Nephron (organoid): ENCODE results near the gene B3GALT6.

Source experiments
- H3K27ac Mint-ChIP-seq, 3 experiments: 2 replicates each; pipeline ENCODE4 v1.8.0; 2020; ENCODE audit warnings: mixed read lengths in 3 of 3, mild to moderate bottlenecking in 2 of 3, moderate library complexity in 1 of 3
- H3K27me3 Mint-ChIP-seq: 2 replicates; pipeline ENCODE4 v1.8.0; 2021; ENCODE audit warnings: low read depth, mild to moderate bottlenecking, moderate library complexity, mixed read lengths
- H3K36me3 Mint-ChIP-seq: 2 replicates; pipeline ENCODE4 v1.8.0; 2020; ENCODE audit warnings: low read depth, mixed read lengths
- H3K4me1 Mint-ChIP-seq: 2 replicates; pipeline ENCODE4 v1.8.0; 2020; ENCODE audit warnings: mixed read lengths
- H3K4me3 Mint-ChIP-seq, 3 experiments: 2 replicates each; pipeline ENCODE4 v1.8.0; 2020; ENCODE audit warnings: mild to moderate bottlenecking in 3 of 3, mixed read lengths in 3 of 3, moderate library complexity in 2 of 3
- H3K9me3 Mint-ChIP-seq: 2 replicates; pipeline ENCODE4 v1.8.0; 2020; ENCODE audit warnings: mixed read lengths
- TF ChIP-seq, protein P1 (sequence below), 3 experiments: fragments of 200-600 bp; sonication (generic); IDR thresholded peaks; one replicate each; pipeline ENCODE4 v1.5.0; 2021; ENCODE audit warnings: antibody characterized with exemption in 3 of 3; ENCODE audit not compliant: unreplicated experiment in 3 of 3

B3GALT6 gene

DNA sequence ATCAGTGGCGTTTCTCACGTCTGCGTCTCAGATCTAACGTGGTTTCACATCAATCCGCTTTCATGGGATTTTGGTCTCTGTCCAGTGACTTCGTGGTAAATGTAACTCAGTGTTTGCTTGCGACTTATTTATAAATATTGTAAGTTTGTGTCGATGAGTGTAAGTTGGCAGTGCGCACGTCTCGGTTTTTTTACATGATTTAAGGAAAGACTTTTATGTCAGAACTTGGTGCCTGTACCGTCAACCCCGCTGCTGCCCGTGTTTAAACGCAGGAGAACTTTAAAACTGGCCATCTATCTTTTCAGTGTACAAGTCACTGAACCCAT, 1.5 kb downstream of the B3GALT6 start:
- peaks cover 33% of the 10 kb centered on the region for H3K4me1 Mint-ChIP-seq
- H3K27me3 Mint-ChIP-seq: peaks cover 4% of the 10 kb centered on the region
- H3K4me3 Mint-ChIP-seq: peak overlapping the region; percentile 68 to 86 (median 83)
- H3K27ac Mint-ChIP-seq: peak overlapping the region; percentile 39 to 84 (median 80)
- TF ChIP-seq, protein P1, sequence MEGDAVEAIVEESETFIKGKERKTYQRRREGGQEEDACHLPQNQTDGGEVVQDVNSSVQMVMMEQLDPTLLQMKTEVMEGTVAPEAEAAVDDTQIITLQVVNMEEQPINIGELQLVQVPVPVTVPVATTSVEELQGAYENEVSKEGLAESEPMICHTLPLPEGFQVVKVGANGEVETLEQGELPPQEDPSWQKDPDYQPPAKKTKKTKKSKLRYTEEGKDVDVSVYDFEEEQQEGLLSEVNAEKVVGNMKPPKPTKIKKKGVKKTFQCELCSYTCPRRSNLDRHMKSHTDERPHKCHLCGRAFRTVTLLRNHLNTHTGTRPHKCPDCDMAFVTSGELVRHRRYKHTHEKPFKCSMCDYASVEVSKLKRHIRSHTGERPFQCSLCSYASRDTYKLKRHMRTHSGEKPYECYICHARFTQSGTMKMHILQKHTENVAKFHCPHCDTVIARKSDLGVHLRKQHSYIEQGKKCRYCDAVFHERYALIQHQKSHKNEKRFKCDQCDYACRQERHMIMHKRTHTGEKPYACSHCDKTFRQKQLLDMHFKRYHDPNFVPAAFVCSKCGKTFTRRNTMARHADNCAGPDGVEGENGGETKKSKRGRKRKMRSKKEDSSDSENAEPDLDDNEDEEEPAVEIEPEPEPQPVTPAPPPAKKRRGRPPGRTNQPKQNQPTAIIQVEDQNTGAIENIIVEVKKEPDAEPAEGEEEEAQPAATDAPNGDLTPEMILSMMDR (IDR thresholded peaks at IDR 0.05; ENCODE audit: unreplicated experiment in 3 of 3): no peak
- peaks cover 15% of the 10 kb centered on the region for H3K36me3 Mint-ChIP-seq
- H3K9me3 Mint-ChIP-seq: no peaks in the 10 kb centered on the region

DNA sequence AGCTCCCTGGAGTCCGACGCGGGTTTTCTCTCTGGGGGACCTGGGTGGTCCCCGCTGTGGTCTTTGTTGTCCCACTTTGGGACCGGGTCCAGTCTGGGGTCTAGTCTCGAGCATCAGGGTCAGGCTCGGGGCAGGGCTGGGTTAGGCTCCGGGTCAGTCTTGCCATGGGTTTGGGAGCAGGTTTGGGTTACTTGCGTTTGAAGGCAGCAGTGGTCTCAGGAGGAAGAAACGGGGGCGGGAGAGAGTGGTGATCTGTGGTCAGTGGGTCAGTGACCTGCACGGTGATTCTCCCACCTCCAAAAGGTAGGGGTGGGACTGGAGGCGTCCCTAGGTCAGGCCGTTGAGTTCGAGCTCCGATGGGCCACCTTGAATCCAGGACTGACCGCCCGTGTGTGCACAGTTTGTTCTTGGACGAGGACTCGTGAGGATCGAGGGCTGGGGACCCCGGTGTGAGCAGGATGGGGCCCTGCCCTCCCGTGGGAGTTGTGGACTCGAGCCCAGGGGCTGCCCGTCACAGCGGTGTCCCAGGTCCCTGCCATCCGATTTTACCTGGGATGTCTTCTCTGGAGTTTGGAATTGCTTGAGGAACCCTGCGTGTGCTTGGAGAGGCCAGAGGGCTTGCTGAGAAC, 2.3 kb downstream of the B3GALT6 start:
- Mint-ChIP-seq H3K36me3 (peaks cover 15% of the 10 kb centered on the region), H3K27ac (peak overlapping the region; percentile 39 to 84 (median 74)), H3K4me3 (peak overlapping the region; percentile 68 to 86 (median 83)), H3K9me3 (no peaks in the 10 kb centered on the region), H3K4me1 (peaks cover 33% of the 10 kb centered on the region), H3K27me3 (peaks cover 4% of the 10 kb centered on the region)
- TF ChIP-seq, protein P1 (IDR thresholded peaks at IDR 0.05; ENCODE audit: unreplicated experiment in 3 of 3): no peak

DNA sequence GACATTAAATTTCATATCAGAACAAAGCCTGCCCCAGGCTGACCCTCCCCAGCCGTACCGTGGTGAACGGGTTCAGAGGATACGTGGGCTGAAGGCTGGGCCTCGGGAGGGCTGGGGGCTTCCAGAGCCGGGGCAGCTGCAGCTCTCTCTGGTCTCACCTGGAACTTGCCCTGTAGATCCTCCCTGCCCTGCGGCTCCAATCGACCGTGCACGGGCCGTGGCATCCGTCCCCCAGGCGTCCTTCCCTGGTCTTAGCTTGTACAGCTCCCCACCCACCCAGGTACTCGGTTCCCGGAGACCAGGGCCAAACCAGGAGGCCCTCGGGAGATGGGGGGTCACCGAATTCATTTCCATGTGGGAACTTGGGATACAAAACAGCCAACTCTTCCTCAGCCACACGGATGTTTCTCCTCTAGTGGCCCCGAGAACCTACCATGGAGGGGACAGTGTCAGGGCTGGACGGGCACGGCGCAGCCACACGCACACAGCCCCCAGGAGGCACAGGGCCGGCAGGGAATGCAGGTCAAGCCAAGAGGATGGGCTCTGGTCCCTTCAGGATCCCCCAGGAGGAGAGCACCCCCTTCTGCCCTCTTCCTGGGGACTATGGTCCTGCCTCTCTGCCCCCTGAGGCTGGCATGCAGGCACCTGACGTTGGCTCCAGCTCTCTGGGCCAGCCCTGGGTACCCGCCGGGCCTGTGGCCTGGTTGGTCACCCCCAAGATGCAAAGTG, 3.1 kb downstream of the B3GALT6 start:
- Mint-ChIP-seq H3K9me3 (no peaks in the 10 kb centered on the region), H3K27me3 (peaks cover 4% of the 10 kb centered on the region), H3K27ac (no peak overlapping the region), H3K4me1 (peaks cover 26% of the 10 kb centered on the region), H3K4me3 (peak overlapping the region in 1 of 3 experiments; percentile 48), H3K36me3 (peaks cover 8% of the 10 kb centered on the region)
- TF ChIP-seq, protein P1 (IDR thresholded peaks at IDR 0.05; ENCODE audit: unreplicated experiment in 3 of 3): no peak

DNA sequence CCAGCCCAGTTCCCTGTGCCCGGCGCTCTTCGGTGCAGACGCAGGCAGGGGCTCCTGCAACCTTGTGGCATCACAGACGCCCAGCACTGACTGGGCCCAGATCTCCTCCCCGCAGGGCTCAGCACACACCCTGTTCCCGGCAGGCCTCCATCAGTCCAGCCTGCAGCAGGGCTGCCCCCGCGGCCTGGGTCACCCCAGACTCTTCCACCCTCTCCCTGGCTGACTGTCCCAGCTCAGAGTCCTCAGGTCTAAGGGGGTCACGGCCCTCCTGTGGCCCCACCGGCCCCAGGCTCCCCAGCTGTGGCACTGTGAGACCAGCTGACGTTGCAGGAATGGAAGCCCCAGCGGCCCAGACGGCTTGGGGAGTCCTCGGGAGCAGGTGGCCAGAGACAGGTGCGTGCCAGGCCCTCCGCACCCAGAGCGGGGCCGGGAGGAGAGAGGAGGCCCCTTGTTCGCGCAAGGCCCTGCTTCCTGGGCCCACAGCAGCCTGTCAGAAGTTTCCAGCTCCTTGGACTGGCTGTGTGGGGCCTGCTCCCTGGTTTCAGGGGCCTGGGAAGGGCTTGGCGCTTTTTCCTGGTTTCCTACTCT, 4.2 kb downstream of the B3GALT6 start:
- H3K9me3 Mint-ChIP-seq: no peaks in the 10 kb centered on the region
- H3K27ac Mint-ChIP-seq: no peak overlapping the region
- H3K36me3 Mint-ChIP-seq: peaks cover 8% of the 10 kb centered on the region
- TF ChIP-seq, protein P1 (IDR thresholded peaks at IDR 0.05; ENCODE audit: unreplicated experiment in 3 of 3): no peak
- H3K27me3 Mint-ChIP-seq: peaks cover 4% of the 10 kb centered on the region
- H3K4me1 Mint-ChIP-seq: peaks cover 18% of the 10 kb centered on the region
- H3K4me3 Mint-ChIP-seq: no peak overlapping the region

DNA sequence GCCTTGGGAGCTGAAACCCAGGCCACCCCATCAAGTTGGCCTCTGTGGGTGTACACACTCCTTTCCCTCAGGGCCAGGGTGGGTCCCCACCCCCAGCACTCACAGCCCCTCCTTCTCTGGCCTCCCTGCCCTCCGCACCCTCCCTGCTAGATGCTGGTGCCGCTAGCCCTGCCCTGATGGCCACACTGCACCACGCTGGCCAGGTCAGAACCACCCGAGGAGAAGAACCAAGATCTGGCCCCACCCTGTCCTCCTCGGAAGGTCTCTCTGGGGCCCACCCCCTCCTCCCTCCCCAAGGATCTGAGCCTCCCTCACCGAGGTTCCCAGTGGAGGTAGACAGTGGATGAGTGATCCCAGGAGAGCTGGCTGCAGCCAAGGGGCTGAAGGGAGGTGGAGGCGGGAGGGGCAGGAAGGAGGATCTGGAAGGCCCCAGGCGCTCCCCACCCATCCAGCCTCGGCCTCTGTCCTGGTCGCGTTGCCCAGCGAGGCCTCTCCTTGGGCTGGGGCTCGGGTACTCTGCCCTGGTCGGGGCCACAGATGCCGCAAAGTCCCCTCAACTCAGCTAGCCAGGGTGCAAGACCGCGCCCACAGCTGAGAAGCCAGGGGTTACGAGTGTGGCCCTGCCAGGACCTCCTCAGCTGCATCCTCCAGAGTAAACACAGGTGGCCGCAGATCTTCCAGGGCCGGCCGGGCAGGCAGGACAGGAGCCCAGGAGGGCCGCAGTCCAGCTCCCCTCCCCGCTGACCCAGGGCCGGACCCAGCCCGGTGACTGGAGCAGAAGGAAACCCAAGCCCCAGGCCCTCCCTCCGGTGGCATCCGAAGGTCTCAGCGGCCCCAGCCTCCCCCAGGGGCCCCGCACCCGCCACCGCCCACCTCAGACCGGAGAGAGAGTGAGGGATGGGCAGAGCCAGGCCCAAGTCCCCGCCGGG, 5.2 kb downstream of the B3GALT6 start:
- peaks cover 4% of the 10 kb centered on the region for H3K27me3 Mint-ChIP-seq
- H3K4me1 Mint-ChIP-seq: peaks cover 17% of the 10 kb centered on the region
- H3K27ac Mint-ChIP-seq: no peak overlapping the region
- TF ChIP-seq, protein P1 (IDR thresholded peaks at IDR 0.05; ENCODE audit: unreplicated experiment in 3 of 3): no peak
- H3K36me3 Mint-ChIP-seq: peaks cover 8% of the 10 kb centered on the region
- no peak overlapping the region for H3K4me3 Mint-ChIP-seq
- no peaks in the 10 kb centered on the region for H3K9me3 Mint-ChIP-seq
